HG03354 (cell line): ENCODE data around the gene AMIGO1.
A peak's percentile ranks its signal among the peaks of the same experiment; 100 is the strongest.

ENCODE experiments used
- ATAC-seq: cut with Tn5 transposase; IDR thresholded peaks from one replicate; pipeline ENCODE4 v1.9.1; 2021; ENCODE audit warnings: mild to moderate bottlenecking; ENCODE audit not compliant: unreplicated experiment, poor library complexity, severe bottlenecking

AMIGO1 gene

GRCh38 chr1:109509176-109510134, at the start of gene AMIGO1:
Gene AMIGO1, minus strand, starts transcription at chr1:109509727. Its CDS starts 815 bp downstream, at chr1:109508912.
- ATAC-seq, result peak; percentile 56

GRCh38 chr1:109557520-109557919, 48.0 kb upstream of the AMIGO1 start:
- ATAC-seq, result no peak

- ATAC-seq, result no peak
Measured at GRCh38 chr1:109556563-109556962, 47.0 kb upstream of the AMIGO1 start.

- ATAC-seq, result peak; percentile 94
Measured at GRCh38 chr1:109548321-109549267, 39.1 kb upstream of the AMIGO1 start, which contains the start of gene GNAI3. Gene GNAI3, plus strand, starts transcription at chr1:109548615. Its CDS starts 106 bp downstream, at chr1:109548721.

GRCh38 chr1:109547463-109548320, 38.2 kb upstream of the AMIGO1 start:
- no peak for ATAC-seq

- peak; percentile 44 for ATAC-seq
Measured at GRCh38 chr1:109546311-109547109, 37.0 kb upstream of the AMIGO1 start.

- ATAC-seq, result no peak
Measured at GRCh38 chr1:109543988-109544735, 34.6 kb upstream of the AMIGO1 start.

GRCh38 chr1:109543283-109543987, 33.9 kb upstream of the AMIGO1 start:
- ATAC-seq, result no peak

GRCh38 chr1:109542657-109543056, 33.1 kb upstream of the AMIGO1 start:
- no peak for ATAC-seq

- no peak for ATAC-seq
Measured at GRCh38 chr1:109541102-109541501, 31.6 kb upstream of the AMIGO1 start.

GRCh38 chr1:109539676-109540075, 30.1 kb upstream of the AMIGO1 start, which contains the start of gene GPR61:
Gene GPR61, plus strand, starts transcription at chr1:109539872. Its CDS starts 3,151 bp downstream, at chr1:109543023.
- ATAC-seq, result no peak

- ATAC-seq, result no peak
Measured at GRCh38 chr1:109538827-109539555, 29.5 kb upstream of the AMIGO1 start.

GRCh38 chr1:109537450-109538178, 28.1 kb upstream of the AMIGO1 start:
- no peak for ATAC-seq

GRCh38 chr1:109535971-109536491, 26.5 kb upstream of the AMIGO1 start:
- no peak for ATAC-seq

GRCh38 chr1:109535481-109535880, 26.0 kb upstream of the AMIGO1 start:
- no peak for ATAC-seq
